ENCODE measurements around the gene CCDC86.

CCDC86 gene

GRCh38 chr11:60870276-60870675 is 28.4 kb downstream of the CCDC86 start:
- H3K4me3 ChIP-seq (ENCODE audit: low read depth in 1 of 2, low read length in 2 of 2) = no peak overlapping the region
- no peak overlapping the region for H2AFZ ChIP-seq (ENCODE audit: low read depth, low read length)
- DNase-seq (peak; percentile 45), ATAC-seq (ENCODE audit: insufficient read depth, low read depth) (no peak)
- H3K27me3 ChIP-seq (ENCODE audit: insufficient read depth, low read length, poor library complexity) = no peaks in the 10 kb centered on the region
- H3K79me2 ChIP-seq (ENCODE audit: insufficient read depth, low read length) = no peaks in the 10 kb centered on the region
- no peak overlapping the region for H3K4me2 ChIP-seq (ENCODE audit: insufficient read depth, low read length)
- TF ChIP-seq CTCF (IDR thresholded peaks at IDR 0.05; ENCODE audit: borderline replicate concordance, extremely low read depth, low read length, poor library complexity, severe bottlenecking) (no peak), EZH2 (IDR thresholded peaks at IDR 0.05; ENCODE audit: borderline replicate concordance, low read depth, low read length, severe bottlenecking) (no peak)
- H3K36me3 ChIP-seq (ENCODE audit: insufficient read depth, low read length) = no peaks in the 10 kb centered on the region
- H3K4me1 ChIP-seq (ENCODE audit: insufficient read depth, low read length) = peaks cover 89% of the 10 kb centered on the region
- H3K9ac ChIP-seq (ENCODE audit: low read depth, low read length) = no peak overlapping the region
- no peaks in the 10 kb centered on the region for H4K20me1 ChIP-seq (ENCODE audit: insufficient read depth, low read length)
- H3K27ac ChIP-seq (ENCODE audit: low read length) = peak overlapping the region; percentile 93
- no peaks in the 10 kb centered on the region for H3K9me3 ChIP-seq (ENCODE audit: insufficient read depth, low read length, severe bottlenecking)

- TF ChIP-seq CTCF (IDR thresholded peaks at IDR 0.05; ENCODE audit: borderline replicate concordance, extremely low read depth, low read length, poor library complexity, severe bottlenecking) (no peak), EZH2 (IDR thresholded peaks at IDR 0.05; ENCODE audit: borderline replicate concordance, low read depth, low read length, severe bottlenecking) (no peak)
- Histone ChIP-seq H3K36me3 (ENCODE audit: insufficient read depth, low read length) (no peaks in the 10 kb centered on the region), H3K27ac (ENCODE audit: low read length) (peak overlapping the region; percentile 93), H3K4me3 (ENCODE audit: low read depth in 1 of 2, low read length in 2 of 2) (no peak overlapping the region; a peak in 1 of 4 replicates), H3K4me2 (ENCODE audit: insufficient read depth, low read length) (0 out of 2 replicates have a peak overlapping the region, but pooled peaks have one; percentile 18), H3K9me3 (ENCODE audit: insufficient read depth, low read length, severe bottlenecking) (no peaks in the 10 kb centered on the region), H3K4me1 (ENCODE audit: insufficient read depth, low read length) (peaks cover 89% of the 10 kb centered on the region), H4K20me1 (ENCODE audit: insufficient read depth, low read length) (no peaks in the 10 kb centered on the region), H3K9ac (ENCODE audit: low read depth, low read length) (peak overlapping the region; percentile 52), H3K27me3 (ENCODE audit: insufficient read depth, low read length, poor library complexity) (no peaks in the 10 kb centered on the region), H3K79me2 (ENCODE audit: insufficient read depth, low read length) (no peaks in the 10 kb centered on the region), H2AFZ (ENCODE audit: low read depth, low read length) (no peak overlapping the region)
- ATAC-seq (ENCODE audit: insufficient read depth, low read depth) (peak; percentile 44), DNase-seq (peak; percentile 87)
Measured at GRCh38 chr11:60870733-60871377, 28.9 kb downstream of the CCDC86 start.

GRCh38 chr11:60871378-60872061 is 29.6 kb downstream of the CCDC86 start:
- Histone ChIP-seq H3K27me3 (ENCODE audit: insufficient read depth, low read length, poor library complexity) (no peaks in the 10 kb centered on the region), H4K20me1 (ENCODE audit: insufficient read depth, low read length) (no peaks in the 10 kb centered on the region), H2AFZ (ENCODE audit: low read depth, low read length) (no peak overlapping the region), H3K79me2 (ENCODE audit: insufficient read depth, low read length) (no peaks in the 10 kb centered on the region), H3K27ac (ENCODE audit: low read length) (peak overlapping the region; percentile 93), H3K4me2 (ENCODE audit: insufficient read depth, low read length) (0 out of 2 replicates have a peak overlapping the region, but pooled peaks have one; percentile 18), H3K36me3 (ENCODE audit: insufficient read depth, low read length) (no peaks in the 10 kb centered on the region), H3K4me3 (ENCODE audit: low read depth in 1 of 2, low read length in 2 of 2) (peak overlapping the region in 1 of 2 experiments; percentile 9; a peak in 1 of 4 replicates), H3K9me3 (ENCODE audit: insufficient read depth, low read length, severe bottlenecking) (no peaks in the 10 kb centered on the region), H3K9ac (ENCODE audit: low read depth, low read length) (peak overlapping the region; percentile 52), H3K4me1 (ENCODE audit: insufficient read depth, low read length) (peaks cover 89% of the 10 kb centered on the region)
- DNase-seq = peak; percentile 91
- no peak for TF ChIP-seq EZH2 (IDR thresholded peaks at IDR 0.05; ENCODE audit: borderline replicate concordance, low read depth, low read length, severe bottlenecking)
- TF ChIP-seq CTCF (IDR thresholded peaks at IDR 0.05; ENCODE audit: borderline replicate concordance, extremely low read depth, low read length, poor library complexity, severe bottlenecking) = no peak
- peak; percentile 64 for ATAC-seq (ENCODE audit: insufficient read depth, low read depth)
